Stimulated activated CD8-positive, alpha-beta memory T cell treated with anti-CD3 and anti-CD28 coated beads, Interleukin-4, amount 100 ng/mL, for 48 hours (primary cell): Measurements from ENCODE around the gene UPK3BL1.
"Not testable (repeated sequence)": the region's sequence is repeated elsewhere in the genome, so short reads cannot be mapped to it uniquely, and the experiment has no call there.

Source experiments
- DNase-seq: peaks from one replicate; pipeline ENCODE4 v3.0.0-alpha.2; 2020

Gene UPK3BL1

GRCh38 chr7:102642691-102643090 is at the start of gene UPK3BL1:
UPK3BL1 (minus strand) TSS chr7:102642791; CDS start chr7:102642741, 50 bp downstream.
- not testable (repeated sequence) for DNase-seq

DNA sequence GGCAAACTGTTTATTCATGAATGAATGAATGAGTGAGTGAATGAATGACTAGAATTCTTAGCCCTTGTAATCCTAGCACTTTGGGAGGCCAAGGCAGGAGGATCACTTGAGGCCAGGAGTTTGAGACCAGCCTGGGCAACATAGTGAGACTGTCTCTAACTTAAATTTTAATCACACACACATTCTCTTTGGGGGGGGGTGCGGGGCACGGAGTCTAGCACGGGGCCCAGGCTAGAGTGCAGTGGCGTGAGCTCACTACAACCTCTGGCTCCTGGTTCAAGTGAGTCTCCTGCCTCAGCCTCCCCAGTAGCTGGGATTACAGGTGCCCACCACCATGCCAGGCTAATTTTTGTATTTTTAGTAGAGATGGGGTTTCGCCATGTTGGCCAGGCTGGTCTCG is 48.0 kb upstream of the UPK3BL1 start:
- not testable (repeated sequence) for DNase-seq

- DNase-seq: peak; percentile 34
Observed at GRCh38 chr7:102689436-102690282, 47.1 kb upstream of the UPK3BL1 start.

- DNase-seq: not testable (repeated sequence)
Observed at GRCh38 chr7:102688299-102689036, 45.9 kb upstream of the UPK3BL1 start.

DNA sequence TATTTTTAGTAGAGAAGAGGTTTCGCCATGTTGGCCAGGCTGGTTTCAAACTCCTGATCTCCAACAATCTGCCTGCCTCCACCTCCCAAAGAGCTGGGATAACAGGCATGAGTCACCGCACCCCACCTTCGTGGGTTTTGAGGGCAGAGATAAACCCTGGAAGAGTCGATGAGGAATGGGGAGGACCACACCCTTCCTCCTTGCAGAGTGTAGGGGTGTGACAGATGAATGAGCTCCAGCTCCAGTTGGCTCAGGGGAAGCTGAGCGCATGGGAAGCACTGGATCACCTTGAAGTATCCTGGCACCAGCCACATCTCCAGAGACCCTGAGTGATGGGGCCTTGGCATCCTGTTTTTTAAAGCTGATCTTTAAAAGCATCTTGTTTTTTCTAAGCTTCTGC is 40.0 kb upstream of the UPK3BL1 start:
- DNase-seq: not testable (repeated sequence)

- DNase-seq: not testable (repeated sequence)
Observed at GRCh38 chr7:102680780-102681179, 38.2 kb upstream of the UPK3BL1 start.

DNA sequence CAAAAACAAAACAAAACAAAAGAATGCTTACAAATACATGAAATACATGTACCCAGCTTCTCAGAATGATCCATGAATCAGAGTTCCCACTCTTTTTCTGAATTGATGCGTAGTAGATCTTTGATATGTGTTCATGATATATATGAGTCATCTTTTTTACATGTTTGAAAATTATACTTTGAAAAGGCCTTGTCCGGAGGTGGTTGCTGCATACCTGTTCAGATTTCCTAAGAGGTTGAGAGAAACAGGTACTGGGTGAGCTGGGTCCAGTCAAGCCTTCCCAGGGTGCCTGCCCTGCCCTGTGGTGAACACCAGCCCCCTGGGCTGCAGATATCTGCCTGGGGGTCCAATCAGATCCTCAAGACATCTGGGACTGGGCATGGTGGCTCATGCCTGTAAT is 33.0 kb upstream of the UPK3BL1 start:
- DNase-seq: peak; percentile 45

- DNase-seq: not testable (repeated sequence)
Observed at GRCh38 chr7:102673447-102674067, 31.0 kb upstream of the UPK3BL1 start.

- DNase-seq: not testable (repeated sequence)
Observed at GRCh38 chr7:102671956-102672307, 29.3 kb upstream of the UPK3BL1 start.

DNA sequence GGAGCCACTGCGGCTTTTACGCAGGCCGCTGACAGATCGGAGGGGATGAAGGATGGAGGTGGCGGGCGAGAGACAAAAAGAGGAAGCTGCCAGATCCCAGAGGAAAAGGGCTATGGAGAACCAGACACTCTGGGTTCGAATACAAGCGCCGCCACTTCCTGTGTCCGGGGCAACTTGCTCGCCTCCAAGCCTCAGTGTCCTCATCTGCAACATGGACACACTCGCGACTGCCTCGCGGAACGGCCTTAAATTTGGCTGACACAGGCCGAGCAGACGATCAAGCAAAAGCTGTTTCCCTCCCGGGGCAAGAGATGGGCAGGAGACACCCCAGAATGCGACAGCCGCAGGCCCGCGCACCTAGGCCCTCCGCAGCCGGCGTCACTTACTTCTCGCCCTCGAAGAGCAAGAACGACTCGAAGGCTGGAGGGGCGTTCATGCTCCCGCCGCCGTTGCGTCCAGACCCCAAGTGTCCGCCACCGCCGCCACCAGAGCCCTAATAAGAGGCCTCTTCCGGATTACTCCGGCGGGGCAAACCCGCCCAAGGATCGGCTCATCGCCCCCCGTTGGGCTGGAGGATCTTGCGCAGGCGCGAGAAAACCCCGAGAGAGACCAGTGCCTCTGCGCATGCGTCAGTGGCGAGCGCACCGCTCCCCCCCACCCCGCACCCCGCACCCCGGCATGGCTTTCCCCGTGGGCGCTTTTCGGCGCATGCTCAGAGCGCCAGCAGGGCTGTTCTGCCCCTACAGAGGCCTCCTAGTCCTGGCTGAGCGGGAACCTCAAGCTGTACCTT is 28.8 kb upstream of the UPK3BL1 start, which contains the start of gene POLR2J2:
TSS of gene POLR2J2 (minus strand) at position 498 of the 790 bp plus-strand sequence. CDS start at position 436, 62 bp downstream.
- DNase-seq: not testable (repeated sequence)

GRCh38 chr7:102667523-102667922 is 24.9 kb upstream of the UPK3BL1 start:
- DNase-seq: not testable (repeated sequence)

GRCh38 chr7:102666850-102667249 is 24.3 kb upstream of the UPK3BL1 start:
- DNase-seq: not testable (repeated sequence)

- not testable (repeated sequence) for DNase-seq
Observed at GRCh38 chr7:102664765-102665164, 22.2 kb upstream of the UPK3BL1 start.

DNA sequence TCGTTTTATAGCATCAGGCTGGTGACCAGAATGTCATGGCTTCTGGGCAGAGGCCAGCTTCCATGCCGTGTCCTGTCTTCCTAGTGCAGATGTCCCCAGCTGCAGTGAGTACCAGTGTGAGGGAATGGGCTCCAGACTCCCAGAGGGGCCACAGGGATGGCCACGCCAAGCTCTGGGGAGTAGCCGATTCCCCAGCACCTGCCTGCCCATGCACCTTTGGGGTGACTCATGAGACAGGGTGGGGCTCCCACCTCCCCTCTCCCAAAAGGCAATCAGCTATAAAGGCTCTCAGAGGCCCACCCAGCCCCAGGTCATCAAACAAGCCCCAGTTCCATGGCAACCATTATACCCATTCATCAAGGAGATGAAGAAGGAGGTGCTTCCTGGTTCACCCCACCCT is 7.3 kb upstream of the UPK3BL1 start, which contains the start of gene SPDYE2B:
TSS of gene SPDYE2B (plus strand) at position 396 of the 400 bp plus-strand sequence. CDS start 2,030 bp downstream, outside the sequence.
- not testable (repeated sequence) for DNase-seq

DNA sequence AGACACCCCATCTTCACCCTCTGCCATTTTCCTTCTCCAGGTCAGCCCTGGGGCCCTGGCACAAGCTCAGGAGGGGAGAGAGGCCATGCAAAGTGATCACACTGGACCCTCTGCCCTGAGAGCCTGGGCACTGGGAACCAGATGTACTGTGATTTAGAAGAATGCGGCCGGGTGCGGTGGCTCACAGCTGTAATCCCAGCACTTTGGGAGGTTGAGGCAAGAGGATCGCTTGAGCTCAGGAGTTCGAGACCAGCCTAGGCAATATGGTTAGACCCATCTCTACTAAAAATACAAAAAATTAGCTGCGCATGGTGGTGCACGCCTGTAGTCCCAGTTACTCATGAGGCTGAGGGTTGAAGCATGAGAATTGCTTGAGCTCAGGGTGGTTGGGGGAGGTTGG is 5.2 kb upstream of the UPK3BL1 start:
- not testable (repeated sequence) for DNase-seq

DNA sequence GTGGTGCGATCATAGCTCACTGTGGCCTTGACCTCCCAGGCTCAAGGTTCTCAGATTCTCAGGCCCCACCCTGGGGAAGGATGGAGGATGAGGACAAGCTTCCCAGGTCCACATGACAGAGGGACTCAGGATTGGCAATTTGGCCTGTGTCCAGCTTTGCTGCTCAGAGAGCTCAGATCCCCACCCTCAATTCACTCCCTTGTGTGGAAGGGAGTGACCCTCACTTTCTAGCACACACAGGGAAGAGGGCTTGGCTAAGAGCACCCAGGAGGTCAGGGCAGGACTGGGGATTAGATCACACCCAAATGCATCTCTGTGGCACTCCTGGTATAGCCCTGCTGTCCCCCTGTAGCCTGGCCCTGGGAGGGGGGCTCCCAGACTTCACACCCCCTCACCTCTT is 813 bp upstream of the UPK3BL1 start:
- not testable (repeated sequence) for DNase-seq

GRCh38 chr7:102638848-102639247 is 3.7 kb downstream of the UPK3BL1 start:
- DNase-seq: not testable (repeated sequence)

- not testable (repeated sequence) for DNase-seq
Observed at GRCh38 chr7:102636956-102637355, 5.6 kb downstream of the UPK3BL1 start.

- not testable (repeated sequence) for DNase-seq
Observed at GRCh38 chr7:102635354-102635753, 7.2 kb downstream of the UPK3BL1 start.

- DNase-seq: not testable (repeated sequence)
Observed at GRCh38 chr7:102634299-102634698, 8.3 kb downstream of the UPK3BL1 start.

DNA sequence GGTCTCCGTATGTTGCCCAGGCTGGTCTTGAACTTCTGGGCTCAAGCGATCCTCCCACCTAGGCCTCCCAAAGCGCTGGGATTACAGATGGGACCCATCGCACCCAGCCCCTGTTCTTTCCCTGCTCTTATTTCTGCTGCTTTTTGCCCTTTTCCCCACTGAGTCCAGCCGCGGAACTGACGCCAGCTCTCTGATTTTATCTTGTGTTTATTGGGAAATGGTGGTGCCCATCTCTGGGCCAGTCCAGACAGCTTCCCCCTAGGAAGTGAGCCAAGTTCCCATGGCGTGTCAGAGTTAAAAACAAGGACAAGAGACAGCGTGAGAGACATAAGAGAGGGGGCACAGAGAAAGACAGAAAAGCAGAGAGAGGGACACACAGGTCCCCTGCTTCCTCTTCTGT is 12.0 kb downstream of the UPK3BL1 start:
- DNase-seq: not testable (repeated sequence)

DNA sequence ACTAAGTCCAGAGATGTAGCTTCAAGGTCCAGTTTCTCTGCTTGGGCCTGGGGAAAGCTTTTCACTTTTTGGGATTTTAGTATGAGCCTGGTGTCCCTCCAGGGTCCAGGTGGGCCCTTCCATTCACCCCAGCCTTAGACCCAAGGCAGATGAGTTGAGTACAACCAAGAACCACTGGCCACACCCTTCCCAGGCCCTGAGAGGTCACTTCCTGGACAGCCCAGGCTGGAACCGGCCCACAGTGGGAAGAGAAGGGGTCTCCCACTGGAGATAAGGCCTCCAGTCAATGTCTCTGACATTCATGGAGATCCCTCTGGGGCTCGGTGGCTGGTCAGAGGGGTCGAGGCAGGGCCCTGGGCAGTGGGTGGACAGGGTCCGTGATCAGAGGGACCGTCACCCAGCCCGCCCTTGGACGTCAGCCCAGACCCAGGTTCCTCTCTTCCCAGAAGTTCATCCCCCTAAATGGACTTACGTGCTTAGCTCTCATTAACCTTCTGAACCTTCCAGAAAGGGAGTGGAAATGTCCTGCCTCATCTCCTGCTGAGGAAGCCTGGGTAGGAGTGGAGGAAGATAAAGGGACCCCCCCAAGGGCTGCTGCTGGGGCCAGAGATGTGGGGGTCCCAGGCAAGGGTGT is 15.2 kb downstream of the UPK3BL1 start:
- not testable (repeated sequence) for DNase-seq
